HG03039 (cell line): ENCODE data around the gene NAT9.

Experiments used
- ATAC-seq: cut with Tn5 transposase; IDR thresholded peaks from one replicate; pipeline ENCODE4 v1.9.1; 2021; ENCODE audit warnings: mild to moderate bottlenecking, moderate library complexity; ENCODE audit not compliant: unreplicated experiment

NAT9 gene

GRCh38 chr17:74763565-74764387 lies 12.4 kb downstream of the NAT9 start:
- ATAC-seq = no peak

GRCh38 chr17:74761931-74762330 lies 14.2 kb downstream of the NAT9 start:
- no peak for ATAC-seq

GRCh38 chr17:74761419-74761818 lies 14.7 kb downstream of the NAT9 start:
- ATAC-seq = no peak

- ATAC-seq = no peak
Measured at GRCh38 chr17:74760404-74761105, 15.6 kb downstream of the NAT9 start.

- no peak for ATAC-seq
Measured at GRCh38 chr17:74759941-74760340, 16.2 kb downstream of the NAT9 start.

- ATAC-seq = no peak
Measured at GRCh38 chr17:74759243-74759801, 16.8 kb downstream of the NAT9 start.

- ATAC-seq = no peak
Measured at GRCh38 chr17:74758848-74759168, 17.3 kb downstream of the NAT9 start.

- no peak for ATAC-seq
Measured at GRCh38 chr17:74757931-74758847, 18.0 kb downstream of the NAT9 start.

- ATAC-seq = no peak
Measured at GRCh38 chr17:74757502-74757901, 18.6 kb downstream of the NAT9 start.

- ATAC-seq = no peak
Measured at GRCh38 chr17:74756891-74757290, 19.3 kb downstream of the NAT9 start.

- no peak for ATAC-seq
Measured at GRCh38 chr17:74755533-74755932, 20.6 kb downstream of the NAT9 start.

- no peak for ATAC-seq
Measured at GRCh38 chr17:74754832-74755231, 21.3 kb downstream of the NAT9 start.

GRCh38 chr17:74752822-74753401 lies 23.2 kb downstream of the NAT9 start:
- ATAC-seq = no peak

- no peak for ATAC-seq
Measured at GRCh38 chr17:74752415-74752814, 23.7 kb downstream of the NAT9 start.

GRCh38 chr17:74750327-74751069 lies 25.6 kb downstream of the NAT9 start:
- ATAC-seq = no peak

- ATAC-seq = no peak
Measured at GRCh38 chr17:74750039-74750326, 26.2 kb downstream of the NAT9 start.

GRCh38 chr17:74749279-74750038 lies 26.7 kb downstream of the NAT9 start:
- no peak for ATAC-seq

GRCh38 chr17:74748529-74749278 lies 27.4 kb downstream of the NAT9 start, which contains the start of gene NHERF1:
Gene NHERF1 (plus strand): TSS chr17:74748628. CDS start chr17:74748847, 219 bp downstream.
- peak; percentile 92 for ATAC-seq

- ATAC-seq = no peak
Measured at GRCh38 chr17:74748279-74748528, 27.9 kb downstream of the NAT9 start.
